GM06990 (cell line): Measurements from ENCODE around the gene PLOD3.

Experiments
- DNase-seq: peaks from one replicate; pipeline ENCODE4 v3.0.0-alpha.2; 2011; ENCODE audit not compliant: insufficient read length; ENCODE audit errors: extremely low read depth
- H3K27me3 ChIP-seq: replicated peaks from 2 replicates; pipeline ENCODE4 v1.6.0; 2011; ENCODE audit warnings: low read length; ENCODE audit not compliant: control insufficient read depth, insufficient read depth
- H3K36me3 ChIP-seq: 2 replicates; pipeline ENCODE4 v1.5.1; 2011; ENCODE audit warnings: low read length; ENCODE audit not compliant: control insufficient read depth, insufficient read depth
- H3K4me3 ChIP-seq: replicated peaks from 2 replicates; pipeline ENCODE4 v1.5.1; 2011; ENCODE audit warnings: low read depth, mild to moderate bottlenecking, control low read depth, low read length
- TF ChIP-seq, protein P1 (sequence below): IDR thresholded peaks from 2 replicates; pipeline ENCODE4 v1.5.1; 2011; ENCODE audit warnings: low read length, control low read depth, mild to moderate bottlenecking, inconsistent platforms; ENCODE audit not compliant: insufficient read depth, poor library complexity, severe bottlenecking

PLOD3 gene

GRCh38 chr7:101239191-101239950 is 22.0 kb upstream of the PLOD3 start:
- H3K36me3 ChIP-seq, result peaks cover 26% of the 10 kb centered on the region
- H3K27me3 ChIP-seq, result no peaks in the 10 kb centered on the region
- TF ChIP-seq, protein P1, sequence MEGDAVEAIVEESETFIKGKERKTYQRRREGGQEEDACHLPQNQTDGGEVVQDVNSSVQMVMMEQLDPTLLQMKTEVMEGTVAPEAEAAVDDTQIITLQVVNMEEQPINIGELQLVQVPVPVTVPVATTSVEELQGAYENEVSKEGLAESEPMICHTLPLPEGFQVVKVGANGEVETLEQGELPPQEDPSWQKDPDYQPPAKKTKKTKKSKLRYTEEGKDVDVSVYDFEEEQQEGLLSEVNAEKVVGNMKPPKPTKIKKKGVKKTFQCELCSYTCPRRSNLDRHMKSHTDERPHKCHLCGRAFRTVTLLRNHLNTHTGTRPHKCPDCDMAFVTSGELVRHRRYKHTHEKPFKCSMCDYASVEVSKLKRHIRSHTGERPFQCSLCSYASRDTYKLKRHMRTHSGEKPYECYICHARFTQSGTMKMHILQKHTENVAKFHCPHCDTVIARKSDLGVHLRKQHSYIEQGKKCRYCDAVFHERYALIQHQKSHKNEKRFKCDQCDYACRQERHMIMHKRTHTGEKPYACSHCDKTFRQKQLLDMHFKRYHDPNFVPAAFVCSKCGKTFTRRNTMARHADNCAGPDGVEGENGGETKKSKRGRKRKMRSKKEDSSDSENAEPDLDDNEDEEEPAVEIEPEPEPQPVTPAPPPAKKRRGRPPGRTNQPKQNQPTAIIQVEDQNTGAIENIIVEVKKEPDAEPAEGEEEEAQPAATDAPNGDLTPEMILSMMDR, result no peak
- no peak overlapping the region for H3K4me3 ChIP-seq
- no peak for DNase-seq

DNA sequence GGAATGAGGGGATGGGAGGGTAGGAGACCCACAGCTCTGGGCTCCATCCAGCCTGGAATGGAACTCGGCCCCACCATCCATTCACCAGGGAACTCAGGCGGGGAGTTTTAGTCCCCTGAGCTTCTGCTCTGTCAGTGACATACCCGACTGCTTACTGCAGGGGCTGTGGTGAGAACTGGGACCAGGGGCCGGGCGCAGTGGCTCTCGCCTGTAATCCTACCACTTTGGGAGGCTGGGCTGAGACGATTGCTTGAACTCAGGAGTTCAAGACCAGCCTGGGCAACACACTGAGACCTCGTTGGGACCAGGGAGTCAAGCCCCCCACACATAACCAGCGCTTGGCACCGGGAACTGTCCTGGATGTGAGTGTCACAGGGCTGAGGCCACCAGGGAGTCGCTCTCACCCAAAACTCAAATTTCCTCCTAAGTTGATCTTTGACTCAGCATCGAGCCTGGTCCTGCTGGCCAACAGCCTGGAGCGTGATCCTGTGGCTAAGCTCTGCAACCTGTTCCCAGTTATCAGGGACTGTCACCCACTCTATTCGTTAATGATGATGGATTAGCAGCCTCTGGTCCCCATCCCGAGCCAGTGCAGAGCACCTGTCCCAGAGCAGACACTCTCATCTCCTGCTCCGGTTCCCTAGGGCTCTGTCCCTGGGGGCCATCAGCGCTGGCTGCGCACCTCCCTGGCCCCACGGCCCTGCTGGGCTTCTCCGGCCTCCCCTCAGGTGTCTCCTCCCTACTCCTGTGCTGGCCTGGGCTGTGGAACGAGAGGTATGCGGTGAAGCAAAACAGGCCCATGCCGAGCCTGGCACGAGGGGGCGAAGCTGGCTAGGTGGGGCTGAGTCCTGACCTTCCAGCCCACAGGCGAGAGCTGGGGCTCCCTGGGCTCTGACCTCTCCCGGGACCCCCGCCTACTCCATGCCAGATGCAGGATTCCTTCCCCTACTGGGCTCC is 21.1 kb upstream of the PLOD3 start:
- TF ChIP-seq, protein P1, result no peak
- Histone ChIP-seq H3K4me3 (no peak overlapping the region), H3K27me3 (no peaks in the 10 kb centered on the region), H3K36me3 (peaks cover 26% of the 10 kb centered on the region)
- DNase-seq, result no peak

- H3K4me3 ChIP-seq, result no peak within 1 kb of the TSS
- H3K36me3 ChIP-seq, result peaks cover 26% of the 10 kb centered on the region
- H3K27me3 ChIP-seq, result no peaks in the 10 kb centered on the region
- TF ChIP-seq, protein P1, result no peak
- DNase-seq, result no peak
These were observed 20.1 kb upstream of the PLOD3 start, which contains the start of gene CLDN15 for GRCh38 chr7:101237206-101238067. CLDN15 (minus strand) TSS chr7:101237802; CDS start chr7:101237581, 221 bp downstream.

GRCh38 chr7:101236292-101236835 is 19.0 kb upstream of the PLOD3 start:
- Histone ChIP-seq H3K36me3 (peaks cover 26% of the 10 kb centered on the region), H3K27me3 (no peaks in the 10 kb centered on the region), H3K4me3 (no peak overlapping the region)
- TF ChIP-seq, protein P1, result no peak
- no peak for DNase-seq

GRCh38 chr7:101235522-101235921 is 18.1 kb upstream of the PLOD3 start:
- no peak for DNase-seq
- H3K36me3 ChIP-seq, result peaks cover 24% of the 10 kb centered on the region
- H3K4me3 ChIP-seq, result no peak overlapping the region
- H3K27me3 ChIP-seq, result no peaks in the 10 kb centered on the region
- TF ChIP-seq, protein P1, result no peak
